ENCODE data around the gene MPPE1.

The MPPE1 gene

DNA sequence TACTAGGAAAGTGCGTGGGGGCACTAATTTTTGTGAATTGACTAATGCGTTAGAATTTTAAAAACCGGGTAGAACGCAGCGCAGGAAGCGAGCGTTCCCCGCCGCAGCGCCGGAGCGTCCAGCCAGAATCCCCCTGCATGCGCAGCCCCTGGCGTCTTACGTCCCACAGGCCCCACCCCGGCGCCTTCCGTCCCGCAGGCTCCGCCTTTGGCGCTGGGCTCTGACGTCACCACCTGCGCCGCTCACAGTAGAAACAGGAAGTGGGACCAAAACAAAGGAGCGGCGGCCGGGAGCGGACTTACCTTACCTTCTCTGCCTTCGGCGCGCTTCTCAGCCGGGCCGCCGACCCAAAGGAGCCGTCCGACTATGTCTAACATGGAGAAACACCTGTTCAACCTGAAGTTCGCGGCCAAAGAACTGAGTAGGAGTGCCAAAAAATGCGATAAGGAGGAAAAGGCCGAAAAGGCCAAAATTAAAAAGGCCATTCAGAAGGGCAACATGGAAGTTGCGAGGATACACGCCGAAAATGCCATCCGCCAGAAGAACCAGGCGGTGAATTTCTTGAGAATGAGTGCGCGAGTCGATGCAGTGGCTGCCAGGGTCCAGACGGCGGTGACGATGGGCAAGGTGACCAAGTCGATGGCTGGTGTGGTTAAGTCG, 56.8 kb downstream of the MPPE1 start, which contains the start of gene CHMP1B:
TSS of gene CHMP1B (plus strand) at position 268 of the 660 bp plus-strand sequence. CDS start at position 367, 99 bp downstream.
- peak; percentile 93 for DNase-seq

DNA sequence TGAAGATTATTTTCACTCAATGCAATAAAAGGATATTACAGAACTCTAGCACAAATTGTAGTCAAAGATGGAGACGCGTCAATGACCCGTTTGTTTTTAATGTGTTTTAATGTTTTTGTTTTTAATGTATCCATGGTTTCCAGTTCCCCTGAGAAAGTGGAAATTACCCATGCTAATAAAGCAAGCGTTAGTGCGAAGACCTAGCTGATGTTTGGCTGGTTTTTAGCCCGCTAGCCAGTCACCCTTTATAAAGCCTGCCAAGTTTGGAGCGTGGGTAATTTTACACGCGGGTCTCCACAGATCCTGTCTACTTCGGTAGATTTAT, 57.3 kb downstream of the MPPE1 start:
- peak; percentile 65 for DNase-seq

DNA sequence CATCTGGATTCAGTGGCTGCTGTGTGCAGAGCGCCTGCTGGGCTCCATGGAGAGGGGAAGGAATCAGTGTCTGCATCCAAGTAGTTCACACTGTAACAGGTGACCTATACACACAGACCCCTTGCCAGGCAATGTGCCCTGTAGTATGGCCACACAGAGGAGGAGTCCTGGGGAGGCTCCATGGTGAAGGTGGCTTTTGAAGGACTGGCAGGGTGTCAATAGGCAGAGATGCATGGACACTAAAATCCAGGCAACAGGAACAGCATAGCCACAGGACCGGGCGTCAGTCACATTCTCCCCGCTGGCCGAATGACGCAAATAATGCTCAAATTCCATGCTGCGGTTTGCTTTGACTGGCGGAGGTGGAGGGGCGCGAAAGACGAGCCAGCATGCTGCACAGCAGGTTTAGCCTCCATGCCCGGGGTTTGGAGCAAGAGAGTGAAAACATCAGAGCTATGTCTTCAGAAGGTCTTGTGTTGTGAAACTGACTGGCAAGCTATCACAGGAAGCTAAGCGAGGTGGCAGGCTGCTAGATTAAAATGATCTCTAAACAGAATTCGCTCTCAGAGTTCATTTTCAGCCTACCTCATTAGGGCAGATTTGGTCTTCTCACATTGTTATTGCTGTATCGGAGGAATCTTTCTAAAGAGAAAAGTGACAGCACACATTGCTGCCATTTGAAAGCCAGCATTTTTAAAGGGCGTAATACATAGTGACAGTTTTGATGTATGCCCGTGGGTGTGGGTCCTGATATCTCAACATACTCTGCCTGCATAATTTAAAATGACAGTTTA, 58.1 kb downstream of the MPPE1 start:
- peak; percentile 55 for DNase-seq

DNA sequence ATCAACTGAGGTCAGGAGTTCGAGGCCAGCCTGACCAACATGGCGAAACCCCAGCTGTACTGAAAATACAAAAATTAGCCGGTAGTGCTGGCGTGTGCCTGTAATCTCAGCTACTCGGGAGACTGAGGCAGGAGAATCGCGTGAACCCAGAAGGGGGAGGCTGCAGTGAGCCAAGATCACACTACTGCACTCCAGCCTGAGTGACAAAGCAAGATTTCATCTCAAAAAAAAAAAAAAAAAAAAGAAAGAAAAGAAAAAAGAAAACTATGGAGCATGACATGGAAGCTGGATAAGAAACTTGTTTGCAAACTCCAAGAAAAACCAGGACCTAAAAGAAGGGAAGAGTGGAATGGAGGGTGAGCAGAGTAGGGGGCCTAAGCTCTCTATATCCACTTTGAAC, 58.8 kb downstream of the MPPE1 start:
- DNase-seq = no peak

DNA sequence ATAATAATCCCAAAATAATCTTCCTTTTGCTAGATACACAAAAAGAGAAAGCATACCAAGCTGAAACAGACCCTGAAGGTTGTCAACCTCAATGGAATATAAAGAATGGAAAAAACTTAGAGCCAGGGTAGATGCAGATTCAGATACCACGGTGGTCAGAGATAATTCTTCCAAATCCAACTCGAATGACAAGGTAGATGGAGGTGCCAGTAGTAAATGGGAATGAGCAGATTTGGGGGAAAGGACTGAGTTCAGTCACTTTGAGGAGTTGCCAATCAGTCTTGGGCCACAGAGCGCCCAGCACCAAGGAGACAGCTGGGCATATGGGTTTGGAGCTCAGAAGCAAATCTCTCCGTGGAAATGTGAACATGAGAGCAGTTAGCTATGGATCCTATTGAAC, 60.3 kb downstream of the MPPE1 start:
- DNase-seq = no peak

DNA sequence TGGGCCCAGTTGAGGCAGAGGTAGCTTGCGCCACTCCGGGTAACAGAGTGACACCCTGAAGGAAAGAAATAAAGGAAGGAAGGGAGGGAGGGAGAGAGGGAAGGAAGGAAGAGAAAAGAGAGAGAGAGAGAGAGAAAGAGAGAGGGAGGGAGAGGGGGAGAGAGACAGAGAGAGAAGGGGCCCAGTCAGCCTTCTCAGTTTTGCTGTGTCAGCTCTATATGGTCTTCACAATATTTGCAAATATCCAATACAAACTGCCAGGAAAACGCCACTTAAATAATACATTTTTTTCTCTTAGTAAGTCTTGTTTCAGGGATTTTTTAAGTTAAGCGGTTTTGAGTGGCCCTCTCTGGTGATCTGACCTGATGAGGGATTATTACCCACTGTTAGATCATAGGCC, 62.5 kb downstream of the MPPE1 start:
- no peak for DNase-seq

DNA sequence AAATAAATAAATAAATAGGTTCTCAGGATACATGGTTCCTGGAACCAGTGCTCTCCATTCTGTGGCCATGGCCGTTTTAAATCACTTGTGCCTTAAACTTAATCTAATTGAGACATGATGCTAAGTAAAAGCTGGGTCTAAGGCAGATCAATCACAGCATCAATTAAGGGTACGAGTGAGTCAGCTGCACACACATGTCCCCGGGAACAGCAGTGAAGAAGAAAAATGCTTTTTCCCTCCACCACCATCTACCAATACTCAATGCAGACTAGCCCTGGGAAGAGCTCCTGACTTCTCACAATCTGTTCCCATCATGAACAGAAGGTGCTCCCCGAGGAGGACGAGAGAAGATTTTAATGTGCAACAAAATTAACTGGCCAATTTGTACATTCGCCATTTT, 63.7 kb downstream of the MPPE1 start:
- no peak for DNase-seq

DNA sequence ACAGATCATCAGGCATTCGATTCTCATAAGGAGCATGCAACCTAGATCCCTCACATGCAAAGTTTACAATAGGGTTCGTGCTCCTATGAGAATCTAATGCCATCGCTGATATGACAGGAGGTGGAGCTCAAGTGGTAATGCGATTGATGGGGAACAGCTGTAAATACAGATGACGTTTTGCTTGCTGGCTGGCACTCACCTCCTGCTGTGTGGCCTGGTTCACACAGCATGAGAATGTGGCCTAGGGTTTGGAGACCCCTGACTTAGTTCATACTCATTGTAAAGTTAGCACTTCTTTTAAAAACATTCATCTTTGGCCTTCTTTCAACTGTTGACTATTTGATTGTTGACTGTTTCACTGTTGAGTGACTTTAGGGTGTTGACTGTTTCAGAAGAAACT, 65.6 kb downstream of the MPPE1 start:
- DNase-seq = no peak

DNA sequence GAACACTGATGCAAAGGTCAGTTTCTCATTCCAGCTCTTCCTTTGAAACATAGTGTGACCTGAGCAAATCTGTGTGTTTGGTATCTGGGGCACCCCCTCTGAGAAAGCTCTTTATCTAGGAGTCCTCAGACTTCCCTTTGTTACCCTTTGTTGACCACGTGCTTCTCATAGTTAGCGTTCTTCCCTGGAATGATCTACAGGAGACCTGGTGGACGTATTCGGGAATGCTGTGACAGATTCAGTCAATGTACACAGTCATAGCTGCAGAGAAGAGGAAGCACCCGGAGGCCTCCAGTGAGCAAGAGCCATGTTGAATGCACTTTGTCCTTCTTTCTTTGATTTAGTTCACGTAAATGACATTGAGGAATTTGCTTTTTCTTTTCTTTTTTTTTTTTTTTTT, 67.6 kb downstream of the MPPE1 start:
- DNase-seq = peak; percentile 34

DNA sequence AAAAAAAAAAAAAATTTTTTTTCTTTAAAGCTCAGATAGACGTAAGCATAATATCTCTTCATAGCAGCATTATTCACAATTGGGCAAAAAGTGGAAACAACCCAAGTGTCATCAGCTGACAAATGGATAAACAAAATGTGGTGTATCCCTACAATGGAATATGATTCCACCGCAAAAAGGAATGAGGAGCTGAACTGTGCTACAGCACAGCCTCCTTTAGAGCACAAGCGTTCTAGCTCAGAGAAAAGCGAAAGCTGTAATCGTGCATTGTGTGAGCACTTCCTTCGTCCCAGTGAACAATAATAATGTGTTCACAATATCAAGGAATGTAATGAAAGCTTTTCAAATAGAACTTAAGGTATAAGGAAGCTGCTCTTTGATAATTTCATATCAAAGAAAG, 68.6 kb downstream of the MPPE1 start:
- DNase-seq = peak; percentile 48

DNA sequence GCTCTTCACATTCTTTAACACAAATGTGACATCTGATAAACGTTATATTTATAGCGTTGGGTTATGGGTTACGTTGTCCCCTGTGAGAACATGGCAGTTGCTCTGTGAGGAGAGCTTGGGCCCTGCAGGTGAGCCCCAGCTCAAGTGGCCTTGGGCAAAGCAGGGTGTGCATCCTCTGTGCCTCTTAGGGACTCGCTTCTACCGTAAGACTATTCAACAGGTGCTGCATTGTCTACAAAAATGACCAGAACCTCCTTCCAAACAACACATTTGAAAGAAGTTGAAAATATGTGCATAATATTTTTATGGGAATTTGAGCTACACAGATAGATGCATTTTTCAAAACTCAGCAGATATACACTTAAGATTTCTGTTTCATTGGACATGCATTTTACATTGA, 73.3 kb downstream of the MPPE1 start:
- DNase-seq = no peak

Data from NCI-H2227 treated with DMSO at 0.1 percent for 48 hours (cell line).